Amniotic epithelial cell (primary cell): ENCODE data around the gene ZNF433.

Source experiments
- DNase-seq: peaks from one replicate; pipeline ENCODE4 v3.0.0-alpha.2; 2010; ENCODE audit warnings: low read depth

ZNF433 gene

GRCh38 chr19:11989112-11989456 is 46.4 kb downstream of the ZNF433 start:
- DNase-seq, result no peak

- peak; percentile 90 for DNase-seq
Measured at GRCh38 chr19:11987405-11988281, 47.8 kb downstream of the ZNF433 start.

GRCh38 chr19:11986754-11987153 is 48.7 kb downstream of the ZNF433 start:
- no peak for DNase-seq

GRCh38 chr19:11984986-11985385 is 50.5 kb downstream of the ZNF433 start:
- no peak for DNase-seq

- no peak for DNase-seq
Measured at GRCh38 chr19:11982526-11982925, 53.0 kb downstream of the ZNF433 start.

GRCh38 chr19:11979527-11979926 is 56.0 kb downstream of the ZNF433 start:
- no peak for DNase-seq

- DNase-seq, result no peak
Measured at GRCh38 chr19:11978492-11979100, 56.9 kb downstream of the ZNF433 start.

GRCh38 chr19:11973019-11973810 is 62.3 kb downstream of the ZNF433 start:
- DNase-seq, result no peak

GRCh38 chr19:11971041-11971440 is 64.4 kb downstream of the ZNF433 start:
- DNase-seq, result no peak

GRCh38 chr19:11970174-11970573 is 65.3 kb downstream of the ZNF433 start:
- no peak for DNase-seq

GRCh38 chr19:11964858-11965645 is 70.4 kb downstream of the ZNF433 start, which contains the start of gene ZNF763:
Gene ZNF763, plus strand, starts transcription at chr19:11965040. Its CDS starts 169 bp downstream, at chr19:11965209.
- DNase-seq, result peak; percentile 72
